ENCODE results near the gene C9orf152.

C9orf152 gene

DNA sequence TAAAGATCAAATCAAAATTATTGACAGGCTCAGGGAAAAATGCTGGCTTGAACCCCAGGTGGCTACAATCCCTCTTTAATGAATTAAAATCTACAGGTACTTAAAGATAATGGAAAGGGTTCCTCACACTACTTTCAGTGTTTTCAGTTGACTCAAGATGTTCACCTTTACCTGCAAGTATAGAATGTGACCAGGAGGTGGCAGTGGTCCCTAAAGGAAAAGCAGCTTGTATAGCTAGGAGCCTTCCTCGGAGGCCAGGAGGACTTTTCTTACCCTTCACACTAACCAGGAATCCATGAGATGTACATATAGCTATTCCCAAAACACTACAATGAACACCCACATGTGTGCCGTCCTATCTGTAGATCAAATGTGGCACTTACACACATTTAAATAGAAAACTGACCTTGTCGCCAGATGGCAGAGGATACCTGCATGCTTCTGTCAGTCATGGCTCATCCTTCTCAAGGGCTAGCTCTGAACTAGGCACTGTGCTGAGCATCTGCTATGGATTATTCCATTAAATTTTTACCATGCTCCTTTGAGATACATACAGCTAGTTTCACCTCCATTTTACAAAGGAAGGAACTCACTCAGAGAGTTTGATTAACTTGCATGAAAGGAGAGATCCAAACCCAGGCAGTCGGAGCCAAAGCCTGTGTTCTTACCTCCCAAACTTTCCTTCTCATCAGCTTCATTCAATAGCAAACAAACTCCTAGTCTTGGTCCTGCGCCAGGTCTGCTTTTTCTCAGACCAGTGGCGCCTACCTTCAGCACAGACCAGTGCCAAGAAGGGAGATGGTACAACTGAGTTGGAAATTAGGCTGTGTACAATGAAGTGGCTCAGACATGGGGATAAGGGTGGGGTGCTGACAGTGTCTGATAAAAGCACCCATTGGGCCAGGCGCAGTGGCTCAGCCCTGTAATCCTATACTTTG lies 24.5 kb downstream of the C9orf152 start:
- H3K27ac ChIP-seq (replicated peaks): no peak overlapping the region
- H3K4me3 ChIP-seq (replicated peaks; ENCODE audit: insufficient read depth, low read length): no peak overlapping the region
- H3K27me3 ChIP-seq (ENCODE audit: insufficient read depth, poor library complexity, severe bottlenecking): no peaks in the 10 kb centered on the region
- DNase-seq (ENCODE audit: low read depth in 1 of 2, low spot score in 1 of 2): peak in 1 of 2 experiments; percentile 81
- TF ChIP-seq GABPA (IDR thresholded peaks at IDR 0.05; ENCODE audit: low read depth) (no peak), SPI1 (IDR thresholded peaks at IDR 0.05; ENCODE audit: borderline replicate concordance, low read depth) (no peak), POLR2AphosphoS5 (IDR thresholded peaks at IDR 0.05; ENCODE audit: low read depth) (no peak)
- TF ChIP-seq, protein P1, sequence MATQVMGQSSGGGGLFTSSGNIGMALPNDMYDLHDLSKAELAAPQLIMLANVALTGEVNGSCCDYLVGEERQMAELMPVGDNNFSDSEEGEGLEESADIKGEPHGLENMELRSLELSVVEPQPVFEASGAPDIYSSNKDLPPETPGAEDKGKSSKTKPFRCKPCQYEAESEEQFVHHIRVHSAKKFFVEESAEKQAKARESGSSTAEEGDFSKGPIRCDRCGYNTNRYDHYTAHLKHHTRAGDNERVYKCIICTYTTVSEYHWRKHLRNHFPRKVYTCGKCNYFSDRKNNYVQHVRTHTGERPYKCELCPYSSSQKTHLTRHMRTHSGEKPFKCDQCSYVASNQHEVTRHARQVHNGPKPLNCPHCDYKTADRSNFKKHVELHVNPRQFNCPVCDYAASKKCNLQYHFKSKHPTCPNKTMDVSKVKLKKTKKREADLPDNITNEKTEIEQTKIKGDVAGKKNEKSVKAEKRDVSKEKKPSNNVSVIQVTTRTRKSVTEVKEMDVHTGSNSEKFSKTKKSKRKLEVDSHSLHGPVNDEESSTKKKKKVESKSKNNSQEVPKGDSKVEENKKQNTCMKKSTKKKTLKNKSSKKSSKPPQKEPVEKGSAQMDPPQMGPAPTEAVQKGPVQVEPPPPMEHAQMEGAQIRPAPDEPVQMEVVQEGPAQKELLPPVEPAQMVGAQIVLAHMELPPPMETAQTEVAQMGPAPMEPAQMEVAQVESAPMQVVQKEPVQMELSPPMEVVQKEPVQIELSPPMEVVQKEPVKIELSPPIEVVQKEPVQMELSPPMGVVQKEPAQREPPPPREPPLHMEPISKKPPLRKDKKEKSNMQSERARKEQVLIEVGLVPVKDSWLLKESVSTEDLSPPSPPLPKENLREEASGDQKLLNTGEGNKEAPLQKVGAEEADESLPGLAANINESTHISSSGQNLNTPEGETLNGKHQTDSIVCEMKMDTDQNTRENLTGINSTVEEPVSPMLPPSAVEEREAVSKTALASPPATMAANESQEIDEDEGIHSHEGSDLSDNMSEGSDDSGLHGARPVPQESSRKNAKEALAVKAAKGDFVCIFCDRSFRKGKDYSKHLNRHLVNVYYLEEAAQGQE (IDR thresholded peaks at IDR 0.05; ENCODE audit: insufficient replicate concordance, low read depth): no peak
- TF ChIP-seq, protein P2, sequence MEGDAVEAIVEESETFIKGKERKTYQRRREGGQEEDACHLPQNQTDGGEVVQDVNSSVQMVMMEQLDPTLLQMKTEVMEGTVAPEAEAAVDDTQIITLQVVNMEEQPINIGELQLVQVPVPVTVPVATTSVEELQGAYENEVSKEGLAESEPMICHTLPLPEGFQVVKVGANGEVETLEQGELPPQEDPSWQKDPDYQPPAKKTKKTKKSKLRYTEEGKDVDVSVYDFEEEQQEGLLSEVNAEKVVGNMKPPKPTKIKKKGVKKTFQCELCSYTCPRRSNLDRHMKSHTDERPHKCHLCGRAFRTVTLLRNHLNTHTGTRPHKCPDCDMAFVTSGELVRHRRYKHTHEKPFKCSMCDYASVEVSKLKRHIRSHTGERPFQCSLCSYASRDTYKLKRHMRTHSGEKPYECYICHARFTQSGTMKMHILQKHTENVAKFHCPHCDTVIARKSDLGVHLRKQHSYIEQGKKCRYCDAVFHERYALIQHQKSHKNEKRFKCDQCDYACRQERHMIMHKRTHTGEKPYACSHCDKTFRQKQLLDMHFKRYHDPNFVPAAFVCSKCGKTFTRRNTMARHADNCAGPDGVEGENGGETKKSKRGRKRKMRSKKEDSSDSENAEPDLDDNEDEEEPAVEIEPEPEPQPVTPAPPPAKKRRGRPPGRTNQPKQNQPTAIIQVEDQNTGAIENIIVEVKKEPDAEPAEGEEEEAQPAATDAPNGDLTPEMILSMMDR (IDR thresholded peaks at IDR 0.05; ENCODE audit: insufficient read depth, low read length): peak; percentile 39

DNA sequence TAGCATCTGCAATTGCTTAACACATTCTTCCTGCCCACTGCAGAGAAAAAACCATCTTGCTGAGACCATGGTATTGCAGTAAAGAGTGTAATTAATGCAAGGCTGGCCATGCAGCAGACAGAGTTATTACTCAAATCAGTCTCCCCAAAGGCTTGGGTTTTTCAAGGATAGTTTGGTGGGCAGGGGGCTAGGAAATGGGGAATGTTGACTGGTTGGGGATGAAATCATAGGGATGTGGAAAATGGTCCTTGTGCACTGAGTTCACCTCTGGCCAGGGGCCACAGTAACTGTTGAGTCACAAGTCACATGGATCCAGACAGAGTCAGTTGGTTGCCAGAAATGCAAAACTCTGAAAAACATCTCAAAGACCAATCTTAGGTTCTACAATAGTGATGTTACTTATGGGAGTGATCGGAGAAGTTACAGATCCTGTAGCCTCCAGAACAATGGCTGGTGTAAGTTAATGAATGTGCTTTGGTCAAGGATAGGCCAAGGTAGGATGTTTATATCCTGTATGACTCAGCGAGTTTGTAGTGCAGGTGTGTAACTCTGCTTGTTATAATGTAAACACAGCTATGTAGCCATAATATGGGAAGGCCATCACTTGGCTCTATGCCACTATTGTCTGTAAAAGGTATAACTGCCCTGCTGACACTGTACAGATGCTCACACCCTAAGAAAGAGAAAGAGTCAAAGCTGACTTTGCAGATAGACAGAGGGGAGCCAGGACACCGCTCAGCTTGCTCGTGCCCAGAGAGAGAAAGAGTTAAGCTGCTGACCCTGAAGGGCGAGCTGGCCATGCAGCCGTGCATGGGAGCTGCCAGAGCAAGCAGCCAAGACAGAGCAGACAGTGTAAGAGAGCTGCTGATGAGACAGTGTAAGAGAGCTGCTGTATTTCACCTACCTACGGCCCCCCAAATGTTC lies 27.2 kb downstream of the C9orf152 start:
- Histone ChIP-seq H3K27ac (replicated peaks) (peak overlapping the region; percentile 26), H3K4me3 (replicated peaks; ENCODE audit: insufficient read depth, low read length) (no peak overlapping the region), H3K27me3 (ENCODE audit: insufficient read depth, poor library complexity, severe bottlenecking) (no peaks in the 10 kb centered on the region)
- no peak for TF ChIP-seq POLR2AphosphoS5 (IDR thresholded peaks at IDR 0.05; ENCODE audit: low read depth)
- TF ChIP-seq, protein P1 (IDR thresholded peaks at IDR 0.05; ENCODE audit: insufficient replicate concordance, low read depth): no peak
- no peak for DNase-seq (ENCODE audit: low read depth in 1 of 2, low spot score in 1 of 2)

DNA sequence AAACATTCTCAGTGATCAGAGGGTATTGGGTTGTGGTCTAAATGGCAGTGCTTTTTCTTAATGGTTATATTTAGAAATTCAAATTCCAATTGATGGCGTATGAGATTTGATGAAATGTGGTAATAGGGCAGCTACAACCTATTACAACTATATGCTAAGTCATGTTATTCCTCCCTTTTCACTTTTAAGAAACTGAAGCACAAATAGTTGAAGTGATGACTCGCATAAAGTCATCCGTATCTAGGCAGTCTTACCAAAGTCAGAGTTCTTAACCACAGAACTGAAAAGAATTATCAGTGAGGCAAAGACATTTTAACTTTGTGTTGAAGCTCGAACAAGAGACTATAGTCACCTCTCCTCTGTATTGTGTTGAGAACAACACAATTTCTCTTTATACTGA lies 28.2 kb downstream of the C9orf152 start:
- no peak for DNase-seq (ENCODE audit: low read depth in 1 of 2, low spot score in 1 of 2)
- no peaks in the 10 kb centered on the region for H3K27me3 ChIP-seq (ENCODE audit: insufficient read depth, poor library complexity, severe bottlenecking)
- H3K27ac ChIP-seq (replicated peaks): peak overlapping the region; percentile 18; the same call in 1 of the 2 replicates
- no peak overlapping the region for H3K4me3 ChIP-seq (replicated peaks; ENCODE audit: insufficient read depth, low read length)
- TF ChIP-seq, protein P1 (IDR thresholded peaks at IDR 0.05; ENCODE audit: insufficient replicate concordance, low read depth): no peak
- TF ChIP-seq POLR2AphosphoS5 (IDR thresholded peaks at IDR 0.05; ENCODE audit: low read depth) (no peak), SPI1 (IDR thresholded peaks at IDR 0.05; ENCODE audit: borderline replicate concordance, low read depth) (no peak), GABPA (IDR thresholded peaks at IDR 0.05; ENCODE audit: low read depth) (no peak)
- TF ChIP-seq, protein P2 (IDR thresholded peaks at IDR 0.05; ENCODE audit: insufficient read depth, low read length): no peak

All from HL-60 (cell line).